T-cell (primary cell): ENCODE measurements around the gene OR6K6. TPM values are rescaled to one million over a fixed set of nuclear protein-coding genes. Genes with fewer than 3 reads are reported as not detected.

ENCODE experiments used
- ATAC-seq, 4 experiments: fragments of 200-7000 bp in 3 of 4; fragments of 150-1000 bp in 1 of 4; cut with Tn5 transposase; replicated peaks in 1 of 4; 1 replicate in 3 of 4; 2 replicates in 1 of 4; pipeline ENCODE4 v1.10.0; 2021; ENCODE audit warnings: moderate library complexity in 3 of 4, mild to moderate bottlenecking in 2 of 4, moderate number of reproducible peaks in 1 of 4
- CTCF ChIA-PET, 2 donors: fragments of 300-600 bp; sonication (Branson Sonifier 250); formaldehyde crosslinking; loops; one replicate each; lab custom pipeline; 2022; ENCODE audit warnings: antibody characterized with exemption in 2 of 2; lab: Charles Lee
- POLR2A ChIA-PET, 2 donors: fragments of 300-600 bp; sonication (Branson Sonifier 250); formaldehyde crosslinking; loops; one replicate each; lab custom pipeline; 2022; ENCODE audit warnings: antibody characterized with exemption in 2 of 2; lab: Charles Lee
- DNase-seq, 35 experiments: peaks; one replicate each; pipeline versions ENCODE4 v3.0.0 to v3.0.0-alpha.2; 2013 to 2023
- H3K27ac ChIP-seq: one replicate; pipeline ENCODE4 v1.5.1; 2013; ENCODE audit warnings: low read length
- H3K27me3 ChIP-seq, 2 experiments: replicated peaks in 1 of 2; 1 replicate in 1 of 2; 2 replicates in 1 of 2; pipeline versions ENCODE4 v1.6.1 to v1.7.0; 2013; ENCODE audit warnings: low read length in 1 of 2, mixed read lengths in 1 of 2; ENCODE audit not compliant: control insufficient read depth in 2 of 2, insufficient read depth in 2 of 2; ENCODE audit errors: extremely low read depth in 1 of 2
- H3K36me3 ChIP-seq, 2 donors: 1 replicate in 1 of 2; 2 replicates in 1 of 2; pipeline versions ENCODE4 v1.6.1 to v1.7.0; 2013; ENCODE audit warnings: low read length in 1 of 2; ENCODE audit not compliant: control insufficient read depth in 2 of 2, insufficient read depth in 1 of 2; ENCODE audit errors: extremely low read depth in 1 of 2
- H3K4me1 ChIP-seq, 2 experiments: 1 replicate in 1 of 2; 2 replicates in 1 of 2; pipeline versions ENCODE4 v1.6.1 to v1.7.0; 2013; ENCODE audit warnings: low read length in 2 of 2, mixed read lengths in 1 of 2; ENCODE audit not compliant: insufficient read depth in 2 of 2, control insufficient read depth in 1 of 2; ENCODE audit errors: extremely low read depth in 1 of 2
- H3K4me3 ChIP-seq, 2 donors: 1 replicate in 1 of 2; 2 replicates in 1 of 2; pipeline versions ENCODE4 v1.5.1 to v1.7.0; 2013; ENCODE audit warnings: mild to moderate bottlenecking in 2 of 2, low read length in 1 of 2, moderate library complexity in 1 of 2; ENCODE audit not compliant: control insufficient read depth in 1 of 2; ENCODE audit errors: extremely low read depth in 1 of 2
- H3K9me3 ChIP-seq: 2 replicates; pipeline ENCODE4 v1.7.0; 2013
- H3K27ac Mint-ChIP-seq, 2 donors: one replicate each; pipeline ENCODE4 v1.8.0; 2020 to 2021; ENCODE audit warnings: mild to moderate bottlenecking in 2 of 2, mixed read lengths in 2 of 2
- H3K27me3 Mint-ChIP-seq, 2 donors: one replicate each; pipeline ENCODE4 v1.8.0; 2021 to 2022; ENCODE audit warnings: mixed read lengths in 2 of 2
- H3K36me3 Mint-ChIP-seq: one replicate; pipeline ENCODE4 v1.8.0; 2021; ENCODE audit warnings: mixed read lengths
- H3K4me1 Mint-ChIP-seq, 3 donors: one replicate each; pipeline ENCODE4 v1.8.0; 2020 to 2022; ENCODE audit warnings: mixed read lengths in 3 of 3, mild to moderate bottlenecking in 1 of 3
- H3K4me3 Mint-ChIP-seq, 3 donors: one replicate each; pipeline ENCODE4 v1.8.0; 2020 to 2022; ENCODE audit warnings: mild to moderate bottlenecking in 3 of 3, mixed read lengths in 3 of 3, moderate library complexity in 3 of 3
- H3K9me3 Mint-ChIP-seq, 3 donors: one replicate each; pipeline ENCODE4 v1.8.0; 2020 to 2022; ENCODE audit warnings: mixed read lengths in 3 of 3
- WGBS: methylation state at CpG from one replicate; pipeline ENCODE4 v1.1.5; 2013; ENCODE audit warnings: missing lambda C conversion rate; ENCODE audit not compliant: insufficient coverage; 5-methylcytosine and 5-hydroxymethylcytosine counted together
- total RNA-seq, 35 experiments: library from RNA in 6 of 35; stranded (reverse) in 6 of 35; fragments of 120-200 nt in 1 of 35; gene quantifications; one replicate each; pipeline versions ENCODE4 v1.2.1 to v1.2.4 and lab custom pipeline; 2013 to 2026

The OR6K6 gene
- total RNA-seq, 5 donors from 2014 or later (not counting 1 experiment from before 2014, with no cell fraction given): not detected

DNA sequence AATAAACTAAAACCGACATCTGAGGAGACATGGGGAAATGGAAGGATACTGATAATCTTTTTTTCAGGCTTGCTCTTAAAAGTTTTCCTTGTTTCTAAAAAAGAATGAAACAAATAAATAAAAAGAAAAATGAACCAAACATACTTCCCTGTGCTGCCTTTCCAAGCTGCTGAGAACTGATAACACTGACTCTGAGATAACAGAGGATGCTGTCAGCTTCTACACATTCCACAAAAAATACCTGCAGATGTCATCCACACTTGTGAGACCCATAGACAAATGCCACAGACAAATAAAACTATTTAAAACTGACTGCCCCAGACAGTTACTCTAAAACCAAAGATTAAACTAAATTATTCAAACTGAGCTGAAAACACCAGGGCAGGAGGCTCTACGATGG, 22.0 kb upstream of the OR6K6 start:
- H3K9me3 Mint-ChIP-seq: no peaks in the 10 kb centered on the region
- no peaks in the 10 kb centered on the region for H3K27me3 ChIP-seq
- whole genome bisulfite sequencing: 60% methylated on average over 1 of the region's 2 CpGs
- no peaks in the 10 kb centered on the region for H3K4me1 ChIP-seq
- no peak overlapping the region for H3K4me3 ChIP-seq
- peaks cover 2 to 3% of the 10 kb centered on the region in 2 donors for H3K27me3 Mint-ChIP-seq
- DNase-seq: no peak
- no peaks in the 10 kb centered on the region for H3K36me3 ChIP-seq
- H3K36me3 Mint-ChIP-seq: no peaks in the 10 kb centered on the region
- no peak overlapping the region for H3K4me3 Mint-ChIP-seq
- no peak overlapping the region for H3K27ac Mint-ChIP-seq
- H3K9me3 ChIP-seq: no peaks in the 10 kb centered on the region
- ATAC-seq: no peak
- POLR2A ChIA-PET: no interaction called here
- no peaks in the 10 kb centered on the region for H3K4me1 Mint-ChIP-seq
- CTCF ChIA-PET: no interaction called here
- H3K27ac ChIP-seq: no peak overlapping the region

DNA sequence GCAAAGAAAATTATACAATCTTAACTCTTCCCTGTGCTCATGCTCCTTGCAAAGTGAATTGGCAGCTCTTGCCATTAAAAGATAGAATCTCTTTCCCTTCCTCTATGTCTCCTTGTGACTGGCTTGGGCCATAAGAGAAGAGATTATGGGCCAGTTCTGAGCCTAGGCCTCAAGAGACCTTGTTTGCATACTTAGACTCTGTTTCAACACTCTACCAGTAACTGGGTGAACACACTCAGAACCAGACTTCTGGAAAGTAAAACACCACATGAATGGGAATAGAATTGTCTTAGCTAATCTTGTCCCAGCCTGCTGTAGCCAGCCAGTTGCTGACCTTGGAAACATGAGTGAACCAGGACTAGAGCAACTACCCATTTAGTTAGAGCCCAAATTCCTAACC, 18.7 kb upstream of the OR6K6 start:
- H3K4me1 Mint-ChIP-seq: no peaks in the 10 kb centered on the region
- H3K27ac ChIP-seq: no peak overlapping the region
- H3K27me3 ChIP-seq: no peaks in the 10 kb centered on the region
- no peak overlapping the region for H3K4me3 ChIP-seq
- no peaks in the 10 kb centered on the region for H3K9me3 ChIP-seq
- DNase-seq (no peak), ATAC-seq (no peak)
- POLR2A ChIA-PET: no interaction called here
- CTCF ChIA-PET: no interaction called here
- H3K4me1 ChIP-seq: no peaks in the 10 kb centered on the region
- no peaks in the 10 kb centered on the region for H3K36me3 ChIP-seq
- no peaks in the 10 kb centered on the region for H3K9me3 Mint-ChIP-seq
- no peaks in the 10 kb centered on the region for H3K36me3 Mint-ChIP-seq
- no peak overlapping the region for H3K27ac Mint-ChIP-seq
- peaks cover 12 to 15% of the 10 kb centered on the region in 2 donors for H3K27me3 Mint-ChIP-seq
- no peak overlapping the region for H3K4me3 Mint-ChIP-seq

DNA sequence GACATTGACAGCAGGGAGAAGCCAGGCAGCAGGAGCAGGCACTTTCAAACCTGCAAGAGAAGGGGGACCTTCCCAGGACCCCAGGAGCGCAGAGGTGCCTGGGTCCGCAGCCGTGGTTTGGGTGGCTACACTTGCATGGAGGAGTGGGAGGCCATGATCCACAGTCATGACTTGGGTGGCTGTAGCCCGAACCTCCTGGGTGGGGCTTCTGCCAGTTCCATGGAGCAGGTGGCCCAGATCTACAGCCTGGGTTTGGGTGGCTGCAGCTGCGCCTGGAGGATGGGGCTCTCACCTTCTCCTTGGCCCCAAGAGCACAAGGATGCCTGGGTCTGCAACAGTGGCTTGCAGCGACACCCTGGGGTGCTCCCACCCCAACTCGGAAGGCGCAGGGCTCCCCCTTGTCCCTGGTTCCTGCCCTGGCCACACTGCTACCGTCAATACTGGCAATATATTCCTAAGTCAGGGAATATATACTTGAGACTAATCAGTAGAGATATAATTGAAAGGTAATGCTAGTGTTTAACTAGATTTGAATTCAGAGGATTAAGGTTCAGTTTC, 2.3 kb upstream of the OR6K6 start:
- H3K36me3 Mint-ChIP-seq: no peaks in the 10 kb centered on the region
- Histone ChIP-seq H3K27me3 (peaks cover 0 to 11% of the 10 kb centered on the region in 2 experiments), H3K4me3 (no peak overlapping the region), H3K4me1 (no peaks in the 10 kb centered on the region), H3K27ac (no peak overlapping the region), H3K9me3 (no peaks in the 10 kb centered on the region), H3K36me3 (no peaks in the 10 kb centered on the region)
- CTCF ChIA-PET: interaction anchor here in 1 of 2 donors (0.6 kb wide), 1 partner anchor 1163 kb away, joined by 3 read pairs; no protein-coding TSS in a partner anchor
- H3K4me1 Mint-ChIP-seq: no peaks in the 10 kb centered on the region
- POLR2A ChIA-PET: no interaction called here
- no peak overlapping the region for H3K27ac Mint-ChIP-seq
- WGBS: 87% methylated on average over 5 of the region's 9 CpGs
- DNase-seq: no peak
- H3K9me3 Mint-ChIP-seq: peaks cover 0 to 2% (median 0%) of the 10 kb centered on the region in 3 donors
- peaks cover 17 to 19% of the 10 kb centered on the region in 2 donors for H3K27me3 Mint-ChIP-seq
- no peak overlapping the region for H3K4me3 Mint-ChIP-seq
- no peak for ATAC-seq

DNA sequence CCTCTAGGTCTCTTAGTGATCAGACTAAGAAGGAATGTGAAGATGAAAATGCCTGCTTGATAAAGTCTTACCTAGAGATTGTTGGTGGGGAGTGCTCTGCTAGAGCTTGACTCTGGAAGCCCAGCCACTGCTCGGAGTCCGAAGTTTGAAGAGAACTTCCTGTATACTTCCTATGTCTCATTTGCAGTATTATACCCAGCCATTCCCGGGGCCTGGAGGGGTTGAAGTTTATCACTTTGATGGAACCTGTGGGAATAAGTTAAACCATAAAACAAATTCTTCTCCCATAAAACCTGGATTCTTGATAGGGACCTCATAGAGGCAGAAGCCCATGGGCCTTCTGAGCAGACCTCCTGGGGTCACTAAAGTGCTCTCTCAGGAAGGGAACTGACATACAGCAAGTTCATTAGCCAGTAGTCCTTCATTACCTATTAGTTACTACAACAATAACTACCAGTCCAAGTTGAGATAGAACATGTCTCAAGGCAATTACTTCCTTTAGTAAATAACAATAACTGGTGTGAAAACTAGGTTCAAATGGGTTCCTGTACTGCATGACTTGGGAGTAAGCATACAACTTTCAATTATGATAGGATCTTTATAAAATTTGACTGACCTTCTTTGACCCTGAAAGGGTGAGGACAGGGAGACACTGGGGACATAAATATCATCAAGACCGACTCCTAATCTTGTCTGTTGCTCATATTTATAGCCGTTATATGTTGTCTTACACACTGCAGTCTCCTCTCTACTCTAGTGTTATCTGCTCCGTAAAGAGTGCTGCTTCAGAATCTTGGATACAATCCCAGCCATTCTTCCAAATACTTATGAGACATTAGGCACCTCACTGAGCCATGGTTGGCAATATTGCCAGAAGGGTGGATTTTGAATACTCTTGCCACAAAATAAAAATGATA, 17.7 kb downstream of the OR6K6 start, which contains the start of gene OR6N1:
TSS of gene OR6N1 (minus strand) at position 246 of the 917 bp plus-strand sequence. CDS start 5,513 bp downstream, outside the sequence.
- ATAC-seq (no peak), DNase-seq (no peak)
- no peaks in the 10 kb centered on the region for H3K36me3 Mint-ChIP-seq
- H3K9me3 Mint-ChIP-seq: no peaks in the 10 kb centered on the region
- Histone ChIP-seq H3K27ac (no peak within 1 kb of the TSS), H3K27me3 (peaks cover 0 to 2% of the 10 kb centered on the region in 2 experiments), H3K4me1 (no peaks in the 10 kb centered on the region), H3K36me3 (no peaks in the 10 kb centered on the region), H3K9me3 (no peaks in the 10 kb centered on the region), H3K4me3 (no peak within 1 kb of the TSS)
- no peak within 1 kb of the TSS for H3K4me3 Mint-ChIP-seq
- 86% methylated on average over 1 of the region's 6 CpGs for WGBS
- H3K4me1 Mint-ChIP-seq: no peaks in the 10 kb centered on the region
- CTCF ChIA-PET: no interaction called here
- peaks cover 5 to 20% of the 10 kb centered on the region in 2 donors for H3K27me3 Mint-ChIP-seq
- POLR2A ChIA-PET: no interaction called here
- no peak within 1 kb of the TSS for H3K27ac Mint-ChIP-seq

DNA sequence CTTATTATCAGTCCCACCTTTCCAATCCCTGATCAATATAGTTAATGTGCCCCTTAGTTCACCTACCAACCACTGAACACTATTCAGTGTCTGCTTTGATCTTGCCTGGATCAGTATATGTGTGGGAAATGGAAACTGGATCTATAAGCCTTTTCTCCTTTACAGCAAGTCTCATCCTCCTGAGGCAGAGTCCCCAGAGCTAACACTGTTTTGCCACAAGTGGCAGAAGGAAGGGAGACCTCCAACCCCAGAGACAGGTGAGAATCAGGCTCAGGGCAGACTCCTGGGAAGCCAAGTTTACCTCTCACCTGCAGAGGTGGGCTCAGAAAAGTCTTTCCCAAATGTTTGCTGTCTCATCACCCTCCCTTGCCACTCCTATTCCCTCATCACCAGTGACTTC, 26.6 kb downstream of the OR6K6 start, which contains the start of gene OR6N2:
TSS of gene OR6N2 (minus strand) at position 101 of the 400 bp plus-strand sequence. CDS start 3,569 bp downstream, outside the sequence.
- H3K36me3 Mint-ChIP-seq: no peaks in the 10 kb centered on the region
- peaks cover 2 to 13% of the 10 kb centered on the region in 2 donors for H3K27me3 Mint-ChIP-seq

DNA sequence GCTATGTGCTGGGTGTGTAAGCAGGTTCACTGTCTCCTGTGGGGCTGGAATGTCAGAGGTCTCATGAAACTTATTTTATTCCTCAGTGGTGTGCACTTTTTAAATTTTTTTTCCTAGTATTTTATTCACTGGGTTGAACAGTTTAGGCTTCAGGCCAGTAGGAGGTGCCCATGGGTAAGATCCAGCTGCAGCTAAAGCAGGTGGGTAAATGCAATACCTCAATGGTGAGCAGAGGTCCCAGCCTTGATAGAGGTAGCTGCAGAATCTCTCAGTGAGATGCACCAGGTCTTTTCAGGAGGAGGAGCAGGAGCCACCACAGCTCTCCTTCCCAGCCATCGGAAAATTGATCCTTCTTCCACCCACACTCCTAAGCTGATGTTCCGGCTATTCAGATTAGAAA, 39.1 kb downstream of the OR6K6 start:
- ChIA-PET CTCF (interaction anchor here (0.5 to 2.6 kb wide), 7 partner anchors 25 to 587 kb away, joined by 3 to 13 read pairs (median 3); no protein-coding TSS in a partner anchor), POLR2A (no interaction called here)
- Histone ChIP-seq H3K9me3 (no peaks in the 10 kb centered on the region), H3K27me3 (no peaks in the 10 kb centered on the region), H3K4me3 (no peak overlapping the region), H3K36me3 (no peaks in the 10 kb centered on the region), H3K4me1 (no peaks in the 10 kb centered on the region), H3K27ac (no peak overlapping the region)
- Mint-ChIP-seq H3K4me1 (no peaks in the 10 kb centered on the region), H3K27ac (no peak overlapping the region), H3K36me3 (no peaks in the 10 kb centered on the region), H3K9me3 (no peaks in the 10 kb centered on the region), H3K4me3 (no peak overlapping the region), H3K27me3 (peaks cover 0 to 15% of the 10 kb centered on the region in 2 donors)
- DNase-seq (peak in 28 of 35 experiments; percentile 3 to 54 (median 22)), ATAC-seq (peak in 2 of 4 experiments; percentile 35 to 62)
- WGBS: no CpG with 5 or more reads among the region's 2 CpGs

More for the DNA sequence above, 26.6 kb downstream of the OR6K6 start, which contains the start of gene OR6N2:
- H3K9me3 Mint-ChIP-seq: no peaks in the 10 kb centered on the region
- peaks cover 0 to 5% (median 4%) of the 10 kb centered on the region in 3 donors for H3K4me1 Mint-ChIP-seq
- Histone ChIP-seq H3K4me1 (no peaks in the 10 kb centered on the region), H3K9me3 (no peaks in the 10 kb centered on the region), H3K27ac (no peak within 1 kb of the TSS), H3K36me3 (no peaks in the 10 kb centered on the region), H3K27me3 (peaks cover 0 to 2% of the 10 kb centered on the region in 2 experiments), H3K4me3 (no peak within 1 kb of the TSS)
- no peak for DNase-seq
- ChIA-PET POLR2A (no interaction called here), CTCF (no interaction called here)
- no peak for ATAC-seq
- no peak within 1 kb of the TSS for H3K27ac Mint-ChIP-seq
- no peak within 1 kb of the TSS for H3K4me3 Mint-ChIP-seq
